RWPE2 (cell line): ENCODE data around the gene SLC6A2.

Source experiments
- ATAC-seq: fragments of 200-7000 bp; cut with Tn5 transposase; 3 replicates; pipeline ENCODE4 v1.9.1; 2021; ENCODE audit warnings: low read depth
- DNase-seq: peaks from one replicate; pipeline ENCODE4 v3.0.0-alpha.2; 2020; ENCODE audit warnings: low spot score
- H3K27ac ChIP-seq: fragments of 450-650 bp; 2 replicates; pipeline ENCODE4 v1.5.1; 2017; ENCODE audit warnings: mild to moderate bottlenecking; ENCODE audit not compliant: poor library complexity, severe bottlenecking
- H3K27me3 ChIP-seq: fragments of 250-450 bp; sonication (Bioruptor Pico); 2 replicates; pipeline ENCODE4 v1.5.1; 2021; ENCODE audit warnings: mild to moderate bottlenecking, moderate library complexity; ENCODE audit not compliant: insufficient read depth, poor library complexity, severe bottlenecking
- H3K36me3 ChIP-seq: fragments of 250-450 bp; sonication (Bioruptor Pico); 2 replicates; pipeline ENCODE4 v1.5.1; 2020; ENCODE audit warnings: low read depth, mild to moderate bottlenecking, moderate library complexity
- H3K4me1 ChIP-seq: fragments of 250-450 bp; sonication (Bioruptor Pico); 2 replicates; pipeline ENCODE4 v1.5.1; 2021; ENCODE audit warnings: mild to moderate bottlenecking, moderate library complexity; ENCODE audit not compliant: insufficient read depth, poor library complexity, severe bottlenecking
- H3K4me3 ChIP-seq: fragments of 250-450 bp; sonication (Bioruptor Pico); 2 replicates; pipeline ENCODE4 v1.5.1; 2021; ENCODE audit warnings: mild to moderate bottlenecking, moderate library complexity; ENCODE audit not compliant: severe bottlenecking
- H3K9me3 ChIP-seq: fragments of 250-450 bp; sonication (Bioruptor Pico); 2 replicates; pipeline ENCODE4 v1.5.1; 2021; ENCODE audit warnings: mild to moderate bottlenecking, moderate library complexity; ENCODE audit not compliant: severe bottlenecking
- CTCF ChIP-seq: fragments of 450-650 bp; IDR thresholded peaks from one replicate; pipeline ENCODE4 v1.5.1; 2017; ENCODE audit warnings: mild to moderate bottlenecking, moderate library complexity; ENCODE audit not compliant: poor library complexity, severe bottlenecking

The SLC6A2 gene

GRCh38 chr16:55655381-55655896 is 349 bp upstream of the SLC6A2 start:
- peaks cover 45% of the 10 kb centered on the region for H3K27me3 ChIP-seq
- peak overlapping the region; percentile 23 for H3K4me3 ChIP-seq
- TF ChIP-seq CTCF = no peak

GRCh38 chr16:55656691-55657092 is 904 bp downstream of the SLC6A2 start:
- Histone ChIP-seq H3K27ac (no peak overlapping the region), H3K9me3 (no peaks in the 10 kb centered on the region), H3K4me1 (no peaks in the 10 kb centered on the region), H3K36me3 (no peaks in the 10 kb centered on the region), H3K4me3 (no peak overlapping the region), H3K27me3 (peaks cover 45% of the 10 kb centered on the region)
- no peak for ATAC-seq
- DNase-seq = no peak
- TF ChIP-seq CTCF = no peak

More at GRCh38 chr16:55655381-55655896, 349 bp upstream of the SLC6A2 start:
- no peaks in the 10 kb centered on the region for H3K36me3 ChIP-seq
- no peaks in the 10 kb centered on the region for H3K9me3 ChIP-seq
- no peak for ATAC-seq
- no peak for DNase-seq
- H3K4me1 ChIP-seq = no peaks in the 10 kb centered on the region
- no peak overlapping the region for H3K27ac ChIP-seq

GRCh38 chr16:55657616-55658015 is 1.8 kb downstream of the SLC6A2 start:
- no peak overlapping the region for H3K27ac ChIP-seq
- H3K27me3 ChIP-seq = peaks cover 43% of the 10 kb centered on the region
- no peaks in the 10 kb centered on the region for H3K9me3 ChIP-seq
- no peak overlapping the region for H3K4me3 ChIP-seq
- peaks cover 6% of the 10 kb centered on the region for H3K4me1 ChIP-seq
- no peaks in the 10 kb centered on the region for H3K36me3 ChIP-seq
- peak; percentile 8 for DNase-seq
- no peak for TF ChIP-seq CTCF
- ATAC-seq = no peak

GRCh38 chr16:55658898-55659420 is 3.2 kb downstream of the SLC6A2 start:
- Histone ChIP-seq H3K27me3 (peaks cover 31% of the 10 kb centered on the region), H3K9me3 (no peaks in the 10 kb centered on the region), H3K36me3 (no peaks in the 10 kb centered on the region), H3K4me3 (no peak overlapping the region), H3K4me1 (peaks cover 11% of the 10 kb centered on the region), H3K27ac (no peak overlapping the region)
- DNase-seq = no peak
- TF ChIP-seq CTCF = no peak
- no peak for ATAC-seq

- no peak for ATAC-seq
- H3K36me3 ChIP-seq = no peaks in the 10 kb centered on the region
- no peak for TF ChIP-seq CTCF
- H3K4me1 ChIP-seq = peaks cover 14% of the 10 kb centered on the region
- no peak for DNase-seq
- H3K4me3 ChIP-seq = no peak overlapping the region
- H3K9me3 ChIP-seq = no peaks in the 10 kb centered on the region
- peaks cover 21% of the 10 kb centered on the region for H3K27me3 ChIP-seq
- H3K27ac ChIP-seq = no peak overlapping the region
Measured at GRCh38 chr16:55660026-55660425, 4.2 kb downstream of the SLC6A2 start.
